Fibroblast of lung (primary cell): Measurements from ENCODE around the gene SNRPD3.

Experiments
- CTCF ChIP-seq, 2 donors: IDR thresholded peaks in 1 of 2; conservative IDR thresholded peaks in 1 of 2; 1 replicate in 1 of 2; 2 replicates in 1 of 2; pipeline ENCODE4 v1.5.1; 2011 to 2012; ENCODE audit warnings: low read length in 2 of 2, control low read depth in 1 of 2, inconsistent platforms in 1 of 2, low read depth in 1 of 2, mild to moderate bottlenecking in 1 of 2
- EZH2 ChIP-seq: IDR thresholded peaks from 2 replicates; pipeline ENCODE4 v1.5.1; 2012; ENCODE audit warnings: low read length, control low read depth, mild to moderate bottlenecking; ENCODE audit errors: missing control alignments

GRCh38 chr22:24554313-24555164 is 1.3 kb upstream of the SNRPD3 start, which contains the start of gene GUCD1:
- no peak for TF ChIP-seq CTCF (conservative IDR thresholded peaks at IDR 0.05 in 1 of 2, IDR thresholded peaks at IDR 0.05 in 1 of 2; ENCODE audit: low read depth in 1 of 2, low read length in 2 of 2)
- no peak for TF ChIP-seq EZH2
